Pericardium fibroblast (primary cell): Measurements from ENCODE around the gene NDOR1. TPM values are rescaled to one million over a fixed set of nuclear protein-coding genes. Genes with fewer than 3 reads are reported as not detected.

Source experiments
- total RNA-seq: library from RNA; depleted of rRNA; stranded (reverse); fragments of >200 nt; gene quantifications from 2 replicates; pipeline ENCODE4 v1.2.3, GENCODE V29; 2015

NDOR1 gene
- 8.8 and 11.2 TPM in 2 replicates for total RNA-seq

DNA sequence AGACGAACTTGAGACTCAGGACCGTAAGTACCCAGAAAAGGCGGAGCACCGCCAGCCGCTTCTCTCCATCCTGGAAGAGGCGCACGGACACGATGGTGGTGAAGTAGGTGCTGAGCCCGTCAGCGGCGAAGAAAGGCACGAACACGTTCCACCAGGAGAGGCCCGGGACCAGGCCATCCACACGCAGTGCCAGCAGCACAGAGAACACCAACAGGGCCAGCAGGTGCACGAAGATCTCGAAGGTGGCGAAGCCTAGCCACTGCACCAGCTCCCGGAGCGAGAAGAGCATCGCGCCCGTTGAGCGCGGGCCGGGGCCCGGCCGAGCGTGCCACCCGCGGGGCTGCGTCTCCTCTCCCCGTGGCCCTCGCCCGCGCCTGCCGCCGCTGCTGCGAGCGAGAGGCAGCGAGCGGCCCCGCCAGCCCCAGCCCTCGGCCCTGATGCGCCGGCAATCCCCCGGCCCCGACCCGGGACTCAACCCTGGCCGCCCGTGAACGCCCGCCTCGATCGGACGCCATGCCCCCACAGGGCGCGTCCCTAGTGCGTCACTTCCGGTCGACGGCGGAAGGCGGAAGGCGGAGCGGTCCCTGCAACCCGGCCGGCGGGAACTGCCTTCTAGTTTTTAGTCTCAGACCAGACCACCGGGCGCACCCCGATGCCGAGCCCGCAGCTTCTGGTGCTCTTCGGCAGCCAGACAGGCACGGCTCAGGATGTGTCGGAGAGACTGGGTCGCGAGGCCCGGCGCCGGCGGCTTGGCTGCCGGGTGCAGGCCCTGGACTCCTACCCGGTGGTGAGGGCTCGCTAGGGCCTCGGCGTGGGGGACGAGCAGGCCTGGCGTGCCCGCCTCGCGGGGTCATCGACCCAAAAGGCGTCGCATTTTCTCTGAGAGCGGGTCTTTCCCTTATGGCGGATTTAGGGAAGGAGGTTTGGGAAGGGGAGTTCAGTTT, at the start of gene NDOR1, which contains the start of gene TMEM203:
Gene NDOR1, plus strand, starts transcription at position 575 of the 944 bp plus-strand sequence. Its CDS starts 78 bp downstream, at position 653.
Gene TMEM203, minus strand, starts transcription at position 523 of the 944 bp plus-strand sequence. Its CDS starts 234 bp downstream, at position 289.

DNA sequence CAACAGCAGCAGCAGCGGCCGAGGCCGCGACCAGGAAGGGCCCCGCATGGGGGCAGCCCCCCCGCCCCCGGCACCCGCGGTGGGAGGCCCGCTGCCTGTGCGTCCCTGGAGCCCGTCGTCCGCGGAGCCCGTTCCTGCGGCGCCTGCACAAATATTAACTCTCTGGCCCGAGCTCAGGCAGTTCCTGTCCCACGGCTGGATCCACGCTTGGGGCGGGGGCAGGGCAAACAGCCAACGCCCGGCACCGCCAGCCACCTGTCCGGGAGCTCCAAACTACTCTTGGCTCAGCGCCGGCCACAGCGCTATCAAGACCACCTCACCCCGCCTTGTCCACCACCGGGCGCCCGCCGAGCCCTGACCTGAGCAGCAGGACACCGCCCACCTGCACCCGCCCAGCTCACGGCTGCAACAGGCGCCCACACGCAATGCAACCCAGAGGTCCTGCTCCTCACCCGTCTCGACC, 35.6 kb upstream of the NDOR1 start, which contains the start of gene LRRC26:
Gene LRRC26, minus strand, starts transcription at position 156 of the 463 bp plus-strand sequence. Its CDS starts 108 bp downstream, at position 48.

DNA sequence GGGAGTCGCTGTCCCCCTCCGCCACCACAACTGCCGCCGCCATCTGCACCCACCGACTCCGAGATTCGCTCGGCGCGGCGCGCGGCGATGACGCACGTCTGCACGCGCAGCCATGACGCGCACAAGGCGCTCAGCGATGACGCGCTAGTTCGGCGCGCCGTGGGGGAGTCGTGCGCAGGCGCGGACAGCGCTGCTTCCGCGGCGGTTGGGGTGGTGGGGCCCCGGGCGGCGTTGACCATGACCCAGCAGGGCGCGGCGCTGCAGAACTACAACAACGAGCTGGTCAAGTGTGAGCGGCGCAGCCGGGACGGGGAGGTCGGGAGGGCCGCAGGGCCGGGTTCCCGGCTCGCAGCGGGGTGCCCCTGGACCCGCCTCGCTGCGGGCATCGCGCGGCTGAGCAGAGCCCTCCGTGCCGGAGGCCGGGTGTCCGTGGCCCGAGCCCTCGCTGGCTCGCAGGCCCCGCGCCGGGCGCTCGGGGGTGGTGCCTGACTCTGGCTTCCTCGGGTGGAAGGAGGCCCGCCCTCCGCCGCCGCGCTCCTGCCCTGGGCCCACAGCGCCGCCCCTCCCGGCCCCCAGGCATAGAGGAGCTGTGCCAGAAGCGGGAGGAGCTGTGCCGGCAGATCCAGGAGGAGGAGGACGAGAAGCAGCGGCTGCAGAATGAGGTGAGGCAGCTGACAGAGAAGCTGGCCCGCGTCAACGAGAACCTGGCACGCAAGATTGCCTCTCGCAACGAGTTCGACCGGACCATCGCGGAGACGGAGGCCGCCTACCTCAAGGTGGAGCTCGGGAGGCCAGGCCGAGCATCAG, 16.8 kb upstream of the NDOR1 start, which contains the start of the genes ANAPC2 and SSNA1:
Gene ANAPC2, minus strand, starts transcription at position 71 of the 807 bp plus-strand sequence. Its CDS starts 28 bp downstream, at position 43.
Gene SSNA1, plus strand, starts transcription at position 187 of the 807 bp plus-strand sequence. Its CDS starts 51 bp downstream, at position 238.

DNA sequence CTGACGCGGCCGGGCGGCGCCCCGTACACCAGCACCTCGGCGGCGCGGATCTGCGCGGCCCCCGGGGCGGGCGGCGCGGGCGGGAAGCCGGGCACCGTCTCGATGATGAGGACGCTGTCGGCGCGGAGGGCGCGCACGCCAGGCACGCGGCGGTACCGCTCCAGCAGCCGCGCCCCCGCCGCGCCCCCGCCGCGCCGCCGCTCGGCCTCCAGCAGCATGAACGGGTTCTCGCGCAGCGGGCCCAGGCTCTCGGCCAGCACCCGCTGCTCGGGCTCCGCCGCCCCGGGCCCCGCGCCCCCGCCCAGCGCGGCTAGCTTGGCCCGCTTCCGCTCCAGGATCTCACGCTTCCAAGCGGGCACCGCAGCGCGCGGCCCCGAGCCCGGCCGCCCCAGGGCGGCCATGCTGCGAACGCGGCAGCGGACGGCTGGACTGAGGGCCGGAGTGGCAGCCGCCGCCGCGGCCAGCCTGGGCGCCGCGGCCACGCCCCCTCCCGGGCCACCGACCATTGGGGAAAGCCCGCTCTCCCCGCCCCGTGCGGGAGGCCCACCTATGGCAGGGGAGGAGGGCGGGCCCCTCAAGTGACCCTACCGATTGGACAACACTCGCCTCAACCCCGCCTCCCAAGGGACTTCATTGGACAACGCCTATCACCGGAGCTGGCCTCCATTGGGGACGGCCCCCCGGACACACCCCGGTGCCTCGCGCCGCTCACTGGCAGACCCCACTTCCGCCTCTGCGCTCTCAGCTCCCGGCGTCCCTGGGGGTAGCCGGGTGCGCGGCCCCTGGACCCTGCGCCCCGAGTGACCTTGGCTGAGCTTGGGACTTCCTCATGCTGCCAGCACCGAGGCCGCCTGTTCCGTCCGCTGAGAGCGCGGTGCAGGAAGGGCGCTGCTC, 4.9 kb upstream of the NDOR1 start, which contains the start of gene TPRN:
Gene TPRN, minus strand, starts transcription at position 431 of the 894 bp plus-strand sequence. Its CDS starts 30 bp downstream, at position 401.

DNA sequence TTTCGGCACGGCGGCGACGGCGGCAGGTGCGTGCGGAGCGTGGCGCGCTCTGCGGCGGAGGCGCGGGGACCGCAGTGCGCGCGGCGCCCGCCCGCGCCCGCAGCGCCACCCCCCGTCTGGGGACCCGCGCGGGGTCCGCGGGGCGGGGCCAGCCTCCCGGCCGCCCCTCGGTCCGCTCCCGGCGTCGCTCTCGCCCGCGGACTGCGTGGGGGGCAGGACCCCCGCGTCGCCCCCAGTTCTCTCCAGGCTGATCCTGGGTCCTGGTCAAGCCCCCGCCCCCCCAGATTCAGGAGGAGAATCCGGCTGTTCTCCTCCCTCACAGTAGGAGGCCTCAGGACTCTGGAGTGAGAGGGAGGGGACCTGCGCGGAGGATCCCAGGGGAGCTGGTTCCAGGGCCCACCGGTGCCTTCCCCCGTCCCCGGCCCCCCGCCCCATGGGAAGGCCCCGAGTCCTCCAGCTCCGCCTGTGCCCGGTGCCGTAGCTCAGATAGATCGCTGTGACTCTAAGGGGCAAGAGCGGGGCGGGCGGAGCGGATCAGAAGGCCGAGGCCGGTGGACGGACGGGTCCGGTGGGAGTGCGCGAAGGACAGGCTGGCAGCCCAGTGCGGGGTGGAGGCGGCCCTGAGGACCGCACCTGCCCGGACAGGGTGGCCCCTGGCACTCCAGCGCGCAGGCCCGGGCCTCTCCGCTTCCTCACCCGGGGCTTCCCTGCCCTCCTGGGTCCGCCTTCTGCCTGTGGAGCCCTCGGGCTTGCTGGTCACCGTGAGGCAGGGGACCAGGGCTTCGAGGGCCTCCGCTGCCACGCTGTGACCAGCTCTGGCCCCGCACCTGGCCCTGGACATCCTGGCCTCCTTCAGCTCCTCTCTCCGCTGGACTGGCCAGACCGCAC, 16.9 kb downstream of the NDOR1 start, which contains the start of gene RNF208:
Gene RNF208, minus strand, starts transcription at position 51 of the 888 bp plus-strand sequence. CDS start 1,028 bp downstream, outside the sequence.

DNA sequence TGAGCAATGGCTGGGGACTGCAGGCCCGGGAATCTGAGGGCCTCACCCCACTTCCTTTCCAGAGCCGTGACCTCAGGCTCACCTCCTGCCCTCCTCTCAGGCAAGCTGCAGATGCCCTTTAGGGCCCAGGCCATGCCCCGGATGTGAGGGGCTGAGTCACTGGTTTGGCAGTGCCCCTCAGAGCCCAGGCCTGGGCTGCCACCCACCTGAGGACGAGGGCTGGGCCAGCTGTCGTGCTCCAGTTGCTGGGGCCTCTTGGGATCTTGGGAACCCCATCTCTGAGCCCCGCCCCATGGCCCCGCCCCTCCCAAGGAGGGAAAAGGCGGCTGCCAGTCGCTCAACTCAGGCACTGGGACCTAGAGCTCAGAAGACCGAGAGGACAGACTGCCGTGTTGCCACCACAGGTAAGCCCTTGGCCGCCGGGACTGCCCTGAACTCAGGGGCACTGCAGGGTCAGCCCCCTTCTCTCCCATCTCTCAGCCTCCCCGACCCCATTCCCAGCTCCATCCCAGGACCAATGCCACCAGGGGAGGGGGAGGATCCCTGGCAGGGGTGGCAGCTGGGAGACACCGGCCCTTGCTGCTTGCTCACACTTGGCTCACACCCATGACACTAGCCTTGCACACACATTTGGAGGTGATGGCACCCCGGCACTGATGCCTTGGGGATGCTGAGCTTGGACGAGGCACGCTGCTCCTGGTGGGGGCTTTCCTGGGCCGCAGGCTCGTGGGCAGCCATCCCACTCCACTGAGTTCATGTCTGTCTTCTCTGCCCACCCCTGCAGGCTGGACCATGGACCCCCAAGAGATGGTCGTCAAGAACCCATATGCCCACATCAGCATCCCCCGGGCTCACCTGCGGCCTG, 19.6 kb downstream of the NDOR1 start, which contains the start of gene CYSRT1:
Gene CYSRT1, plus strand, starts transcription at position 345 of the 865 bp plus-strand sequence. Its CDS starts 448 bp downstream, at position 793.

DNA sequence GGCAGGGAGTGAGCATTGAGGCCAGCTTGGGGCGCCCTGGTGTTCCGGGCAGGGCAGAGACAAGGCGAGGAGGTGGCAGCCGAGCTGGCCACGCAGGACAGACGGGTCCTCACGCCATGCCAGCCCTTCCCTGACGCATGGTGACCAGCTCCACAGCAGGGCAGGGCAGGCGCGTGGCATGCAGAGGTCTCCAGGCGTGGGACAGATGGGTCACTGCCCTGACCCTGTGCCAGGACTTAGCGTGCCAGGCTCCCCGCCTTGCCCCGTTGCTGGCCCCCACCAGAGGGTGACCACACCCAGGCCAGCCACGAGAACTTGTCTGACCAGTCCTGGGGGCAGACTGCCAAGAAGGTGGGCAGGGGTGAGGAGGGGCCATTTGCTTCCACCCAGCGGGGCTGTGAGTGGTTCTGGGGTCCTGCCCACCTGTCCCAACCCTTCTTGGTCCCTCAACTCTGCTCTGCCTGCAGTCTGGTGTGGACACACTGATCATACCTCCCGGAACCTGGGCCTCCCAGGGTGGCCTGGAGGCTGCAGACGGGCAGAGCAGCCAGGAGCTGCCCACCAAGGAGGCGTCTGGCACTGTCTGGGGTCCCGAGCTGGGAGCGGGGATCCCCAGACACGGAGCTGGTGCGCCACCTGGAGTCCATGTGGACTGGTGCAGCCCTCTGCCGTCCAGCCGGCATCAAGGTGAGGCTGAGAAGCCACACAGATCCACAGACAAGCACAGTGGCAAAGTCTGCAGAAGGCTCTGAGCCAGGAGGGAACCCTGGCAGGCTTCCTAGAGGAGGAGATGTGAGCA, 21.8 kb downstream of the NDOR1 start, which contains the start of gene RNF224:
Gene RNF224, plus strand, starts transcription at position 449 of the 799 bp plus-strand sequence. CDS start 834 bp downstream, outside the sequence.

DNA sequence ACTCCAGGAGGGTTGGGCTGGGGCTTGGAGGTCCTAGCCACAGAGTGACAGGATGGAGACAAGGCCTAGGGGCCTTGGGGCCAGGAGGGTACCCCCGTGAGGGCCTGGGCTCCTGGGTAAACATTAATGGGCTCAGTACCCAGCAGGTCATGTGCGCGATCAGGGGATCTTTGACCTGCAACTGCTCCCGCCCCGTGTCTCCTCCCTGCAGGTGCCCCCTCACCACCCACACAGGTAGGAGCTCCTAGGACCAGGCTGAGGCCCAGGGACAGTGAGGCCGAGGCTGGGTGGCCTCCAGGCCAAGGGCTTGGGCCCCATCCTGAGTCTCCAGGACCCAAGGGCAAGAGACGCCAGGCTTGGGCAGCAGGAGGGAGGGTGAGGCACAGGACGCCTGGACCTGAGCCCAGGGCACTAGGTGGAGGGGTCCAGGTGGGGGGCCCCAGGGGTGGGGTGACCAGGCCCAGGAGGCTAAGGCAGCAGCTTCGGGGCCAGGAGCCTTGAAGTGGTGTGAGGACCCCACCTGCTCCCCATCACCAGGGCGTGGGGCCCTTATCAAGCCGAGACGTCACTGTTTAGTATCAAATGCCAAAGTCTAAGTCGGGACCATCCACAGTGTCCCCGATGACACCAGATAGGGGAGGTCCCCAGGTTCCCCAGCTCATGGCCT, 25.3 kb downstream of the NDOR1 start, which contains the start of gene SLC34A3:
Gene SLC34A3, plus strand, starts transcription at position 197 of the 667 bp plus-strand sequence. CDS start 802 bp downstream, outside the sequence.

DNA sequence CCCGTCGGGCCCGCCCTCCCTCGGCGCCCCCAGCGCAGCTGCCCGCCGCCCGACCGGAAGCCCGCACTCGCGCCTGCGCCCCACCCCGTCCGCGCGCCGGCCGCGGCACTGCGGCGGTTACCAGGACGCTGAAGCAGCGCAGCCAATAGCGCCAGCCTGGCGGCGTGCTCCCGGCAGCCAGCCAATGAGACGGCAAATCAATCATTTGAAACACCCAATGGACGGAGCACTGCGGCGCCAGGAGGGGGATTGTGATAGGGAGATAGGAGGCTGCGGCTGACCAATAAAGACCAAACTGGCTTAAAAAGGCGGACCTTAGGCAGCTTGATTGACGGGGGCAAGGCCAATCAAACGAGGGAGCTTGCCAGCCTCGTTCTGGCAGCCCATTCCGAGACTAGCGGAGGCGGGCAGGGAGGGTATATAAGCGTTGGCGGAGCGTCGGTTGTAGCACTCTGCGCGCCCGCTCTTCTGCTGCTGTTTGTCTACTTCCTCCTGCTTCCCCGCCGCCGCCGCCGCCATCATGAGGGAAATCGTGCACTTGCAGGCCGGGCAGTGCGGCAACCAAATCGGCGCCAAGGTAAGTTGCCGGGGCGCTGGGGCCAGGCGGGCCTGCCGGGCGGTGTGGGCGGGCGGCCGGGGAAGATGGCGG, 35.5 kb downstream of the NDOR1 start, which contains the start of gene TUBB4B:
Gene TUBB4B, plus strand, starts transcription at position 447 of the 649 bp plus-strand sequence. Its CDS starts 74 bp downstream, at position 521.

DNA sequence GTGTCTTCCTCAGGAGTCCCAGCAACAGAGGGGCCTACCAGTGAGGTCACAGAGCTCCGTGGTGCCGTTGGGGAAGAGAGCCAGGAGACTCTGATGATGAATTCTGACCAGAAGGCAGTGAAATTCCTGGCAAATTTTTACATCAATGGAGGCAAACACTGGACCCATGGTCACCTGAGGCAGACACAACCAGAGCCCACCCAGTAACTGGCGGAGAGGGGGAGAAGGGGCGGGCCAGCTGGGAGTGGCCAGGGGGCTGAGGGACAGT, 45.6 kb downstream of the NDOR1 start, which contains the start of gene STPG3:
Gene STPG3, plus strand, starts transcription at position 93 of the 268 bp plus-strand sequence. Its CDS starts 1 bp downstream, at position 94.

DNA sequence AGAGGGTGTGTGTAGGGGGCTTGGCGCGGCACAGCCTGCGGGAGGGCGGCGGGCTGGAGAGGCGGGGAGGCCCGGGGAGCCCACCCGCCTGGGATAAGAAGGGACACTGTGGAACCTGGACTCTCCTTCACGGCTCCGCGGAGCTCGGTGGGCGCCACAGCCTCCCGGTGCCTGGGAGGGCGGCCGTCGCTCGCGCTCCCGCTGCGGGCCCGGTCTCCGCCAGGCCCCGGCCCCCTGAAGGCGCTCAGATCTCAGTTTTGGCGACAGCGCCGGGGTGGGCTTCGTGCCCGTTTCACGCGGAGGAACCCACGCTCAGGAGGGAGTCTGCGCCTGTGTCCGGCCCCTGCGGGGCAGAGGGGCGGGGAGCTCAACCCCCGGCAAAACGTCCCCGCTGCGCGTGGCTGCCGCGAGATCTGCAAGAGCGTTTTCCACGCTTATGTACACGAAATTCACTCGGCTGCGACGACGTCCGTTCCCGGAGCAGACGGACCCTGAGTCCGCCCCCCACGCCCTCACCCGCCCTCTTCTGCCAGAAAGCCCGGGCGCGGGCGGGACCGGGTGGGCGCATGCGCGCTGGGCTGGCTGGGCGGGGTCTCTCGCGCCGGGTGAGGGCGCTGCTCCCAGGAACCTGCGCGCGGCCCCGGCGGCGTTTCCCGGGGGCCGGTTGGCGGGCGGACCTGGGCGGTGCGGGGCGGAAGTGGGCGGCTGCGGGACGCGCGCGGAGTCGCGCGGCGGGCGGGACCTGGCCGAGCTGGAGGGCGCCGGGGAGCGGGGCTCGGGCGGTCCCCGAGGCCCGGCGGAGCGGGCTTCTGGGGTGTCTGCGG, 49.3 kb downstream of the NDOR1 start, which contains the start of gene NELFB:
Gene NELFB, plus strand, starts transcription at position 704 of the 824 bp plus-strand sequence.

